ENCODE data around the gene DMRTB1.
A peak's percentile ranks its signal among the peaks of the same experiment; 100 is the strongest.

DMRTB1 gene

DNA sequence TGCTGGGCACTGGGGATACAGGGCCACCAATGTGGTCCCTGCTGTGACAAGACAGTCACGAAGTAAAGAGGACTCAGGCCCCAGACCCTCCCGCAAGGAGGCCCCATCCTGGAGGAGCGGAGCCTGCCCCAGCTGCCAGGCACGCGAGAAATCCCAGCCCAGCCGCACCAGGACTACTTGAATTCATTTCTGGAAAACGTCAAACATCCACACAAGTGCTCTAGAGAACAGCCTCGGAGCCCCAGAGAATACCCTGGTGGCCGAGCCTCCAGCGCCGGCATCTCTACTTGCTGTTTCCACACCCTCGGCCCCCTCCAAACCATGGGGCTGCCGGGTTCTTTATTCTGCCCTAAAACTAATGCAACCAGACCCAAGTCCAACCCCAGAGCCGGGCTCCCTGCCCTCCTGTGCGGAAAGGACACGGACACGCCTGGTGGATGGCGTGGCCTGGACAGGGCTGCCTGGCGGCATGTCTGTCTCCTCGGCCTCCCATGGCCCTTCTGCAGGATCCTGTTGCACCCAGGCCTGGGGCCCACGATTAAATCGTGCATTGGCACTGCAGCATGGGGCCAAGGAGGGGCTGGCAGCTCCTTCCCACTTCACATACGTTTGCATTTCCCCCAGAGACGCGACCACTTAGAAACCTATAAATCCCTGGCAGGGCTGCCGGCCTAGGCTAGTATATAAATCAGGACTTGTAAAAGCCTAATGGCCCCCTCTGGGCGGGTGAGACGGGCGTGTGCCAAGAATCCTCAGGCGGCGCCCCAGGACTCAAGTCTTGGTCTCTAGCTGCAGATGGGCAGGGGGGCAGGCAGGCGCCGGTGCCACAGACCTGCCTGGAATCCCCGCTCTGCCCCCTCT lies 41.2 kb downstream of the DMRTB1 start:
- Histone ChIP-seq H3K4me2 (ENCODE audit: low read length, poor library complexity, severe bottlenecking) (no peak overlapping the region), H3K9me3 (ENCODE audit: control insufficient read depth, low read length) (no peaks in the 10 kb centered on the region), H3K14ac (ENCODE audit: low read length in 2 of 2) (no peak overlapping the region), H3K79me1 (replicated peaks; ENCODE audit: low read length, poor library complexity, severe bottlenecking) (no peaks in the 10 kb centered on the region), H2BK12ac (ENCODE audit: low read length in 2 of 2) (no peak overlapping the region), H2BK120ac (ENCODE audit: low read depth, low read length) (no peak overlapping the region), H3K4me1 (ENCODE audit: control insufficient read depth, insufficient read depth, low read depth, low read length) (peaks cover 3% of the 10 kb centered on the region), H2AK5ac (ENCODE audit: low read length, severe bottlenecking) (no peak overlapping the region), H3K27me3 (ENCODE audit: control insufficient read depth in 1 of 2, insufficient read depth in 1 of 2, low read length in 2 of 2) (peaks cover 16 to 48% of the 10 kb centered on the region in 2 experiments), H3K4ac (ENCODE audit: low read depth in 1 of 2, low read length in 2 of 2) (no peak overlapping the region), H3K36me3 (ENCODE audit: control insufficient read depth in 1 of 2, insufficient read depth in 2 of 2, low read depth in 1 of 2, low read length in 2 of 2) (no peaks in the 10 kb centered on the region), H3K4me3 (ENCODE audit: insufficient read depth in 1 of 2, low read depth in 1 of 2, low read length in 2 of 2) (no peak overlapping the region), H4K8ac (ENCODE audit: low read length) (no peak overlapping the region), H2AFZ (ENCODE audit: low read depth, low read length) (no peak overlapping the region), H3K9ac (ENCODE audit: low read length) (no peak overlapping the region), H2BK15ac (ENCODE audit: low read depth, poor library complexity, severe bottlenecking) (no peak overlapping the region), H3K18ac (ENCODE audit: low read depth in 1 of 2, low read length in 2 of 2) (no peak overlapping the region), H2BK5ac (ENCODE audit: low read depth, low read length, poor library complexity, severe bottlenecking) (no peak overlapping the region), H4K91ac (ENCODE audit: low read length) (no peak overlapping the region), H3K27ac (ENCODE audit: low read length, poor library complexity, severe bottlenecking) (no peak overlapping the region), H3K23ac (ENCODE audit: low read length in 2 of 2) (no peak overlapping the region)
- DNase-seq = peak; percentile 31
- WGBS = 48% methylated on average over 34 of the region's 34 CpGs

DNA sequence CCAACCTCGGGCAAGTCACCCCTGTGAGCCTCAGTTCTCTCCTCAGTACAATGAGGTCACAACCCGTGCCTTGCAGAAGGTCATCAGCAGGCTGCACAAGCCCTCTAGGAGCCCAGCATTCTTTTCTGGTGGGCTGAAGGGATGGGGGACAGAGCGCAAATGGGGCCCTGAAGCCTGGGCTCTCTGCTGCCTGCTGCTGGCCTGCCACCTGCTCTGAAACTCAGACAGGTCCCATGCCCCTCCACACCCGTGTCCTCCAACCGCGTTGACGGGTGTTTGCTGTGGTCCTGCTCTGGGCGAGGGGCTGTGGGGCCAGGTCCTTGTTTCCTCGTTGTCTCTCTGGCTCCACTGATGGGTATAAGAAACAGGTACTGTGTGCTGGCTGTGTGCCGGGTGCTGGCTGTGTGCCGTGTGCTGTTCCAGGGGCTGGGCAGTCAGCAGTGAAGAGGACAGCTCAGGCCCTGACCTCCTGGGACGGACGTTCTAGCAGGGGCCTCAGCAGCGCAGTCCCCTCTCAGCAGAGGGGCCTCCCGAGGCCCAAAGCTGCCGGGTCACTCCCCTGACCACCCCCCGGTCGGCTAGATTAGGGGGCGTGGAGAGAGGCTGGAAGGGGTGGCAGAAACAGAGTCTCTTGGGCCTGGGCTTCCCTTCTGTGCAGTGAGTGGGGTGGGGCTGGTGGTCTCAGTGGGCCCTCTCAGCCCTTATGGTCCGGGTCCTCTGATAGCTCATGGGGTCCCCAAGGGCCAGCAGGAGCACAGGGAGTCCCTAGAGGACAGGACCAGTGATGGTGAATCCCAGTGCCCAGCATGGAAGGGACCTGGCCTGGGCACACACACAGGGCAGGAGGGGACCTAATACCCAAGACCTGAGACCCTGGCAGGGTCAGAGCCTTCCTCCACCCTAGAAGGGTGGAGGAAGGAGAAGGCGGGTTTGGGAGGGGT lies 42.1 kb downstream of the DMRTB1 start:
- H3K23ac ChIP-seq (ENCODE audit: low read length in 2 of 2) = no peak overlapping the region
- 70% methylated on average over 21 of the region's 21 CpGs for whole genome bisulfite sequencing

DNA sequence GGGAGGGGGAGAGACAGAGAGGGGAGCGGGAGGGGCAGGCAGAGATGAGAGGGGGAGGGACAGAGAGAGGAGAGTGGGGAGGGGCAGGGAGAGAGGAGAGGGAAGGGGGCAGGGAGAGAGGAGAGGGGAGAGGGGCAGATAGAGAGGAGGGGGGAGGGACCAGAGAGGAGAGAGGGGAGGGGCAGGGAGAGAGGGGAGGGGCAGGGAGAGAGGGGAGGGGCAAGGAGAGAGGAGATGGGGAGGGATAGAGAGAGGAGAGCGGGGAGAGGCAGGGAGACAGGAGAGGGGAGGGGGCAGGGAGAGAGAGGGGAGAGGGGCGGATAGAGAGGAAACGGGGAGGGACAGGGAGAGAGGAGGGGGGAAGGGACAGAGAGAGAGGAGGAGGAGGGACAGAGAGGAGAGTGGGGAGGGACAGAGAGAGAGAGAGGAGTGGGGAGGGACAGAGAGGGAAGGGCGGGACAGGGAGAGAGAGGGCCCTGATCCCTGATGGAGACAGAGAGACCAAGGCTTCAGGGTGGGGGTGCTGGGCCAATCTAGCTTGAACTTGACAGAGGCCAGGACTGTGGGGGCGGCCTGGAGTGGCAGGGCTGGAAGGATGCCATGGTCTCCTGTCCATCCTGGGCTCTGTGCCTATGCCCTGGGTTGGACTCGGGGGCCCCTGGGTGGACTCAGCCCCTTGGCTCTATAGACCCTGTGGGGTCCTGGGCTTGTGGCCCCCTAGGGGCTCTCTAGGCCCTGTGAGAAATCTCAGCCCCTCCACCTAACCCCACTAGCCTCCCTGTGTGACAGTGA lies 43.6 kb downstream of the DMRTB1 start:
- peaks cover 16 to 48% of the 10 kb centered on the region in 2 experiments for H3K27me3 ChIP-seq (ENCODE audit: control insufficient read depth in 1 of 2, insufficient read depth in 1 of 2, low read length in 2 of 2)
- no peak overlapping the region for H4K8ac ChIP-seq (ENCODE audit: low read length)
- H2BK12ac ChIP-seq (ENCODE audit: low read length in 2 of 2) = no peak overlapping the region
- no peak overlapping the region for H4K91ac ChIP-seq (ENCODE audit: low read length)
- no peak overlapping the region for H3K4me2 ChIP-seq (ENCODE audit: low read length, poor library complexity, severe bottlenecking)
- no peak overlapping the region for H3K4ac ChIP-seq (ENCODE audit: low read depth in 1 of 2, low read length in 2 of 2)
- no peak overlapping the region for H3K27ac ChIP-seq (ENCODE audit: low read length, poor library complexity, severe bottlenecking)
- no peak overlapping the region for H2AK5ac ChIP-seq (ENCODE audit: low read length, severe bottlenecking)
- DNase-seq = no peak
- no peak overlapping the region for H2BK120ac ChIP-seq (ENCODE audit: low read depth, low read length)
- H3K23ac ChIP-seq (ENCODE audit: low read length in 2 of 2) = no peak overlapping the region
- no peak overlapping the region for H3K9ac ChIP-seq (ENCODE audit: low read length)
- H3K79me1 ChIP-seq (replicated peaks; ENCODE audit: low read length, poor library complexity, severe bottlenecking) = no peaks in the 10 kb centered on the region
- no peak overlapping the region for H2AFZ ChIP-seq (ENCODE audit: low read depth, low read length)
- no peak overlapping the region for H3K14ac ChIP-seq (ENCODE audit: low read length in 2 of 2)
- no peak overlapping the region for H3K18ac ChIP-seq (ENCODE audit: low read depth in 1 of 2, low read length in 2 of 2)
- H3K4me3 ChIP-seq (ENCODE audit: insufficient read depth in 1 of 2, low read depth in 1 of 2, low read length in 2 of 2) = no peak overlapping the region
- H2BK5ac ChIP-seq (ENCODE audit: low read depth, low read length, poor library complexity, severe bottlenecking) = no peak overlapping the region
- no peak overlapping the region for H2BK15ac ChIP-seq (ENCODE audit: low read depth, poor library complexity, severe bottlenecking)
- H3K36me3 ChIP-seq (ENCODE audit: control insufficient read depth in 1 of 2, insufficient read depth in 2 of 2, low read depth in 1 of 2, low read length in 2 of 2) = peaks cover 0 to 13% of the 10 kb centered on the region in 2 experiments
- no peaks in the 10 kb centered on the region for H3K9me3 ChIP-seq (ENCODE audit: control insufficient read depth, low read length)
- peaks cover 5% of the 10 kb centered on the region for H3K4me1 ChIP-seq (ENCODE audit: control insufficient read depth, insufficient read depth, low read depth, low read length)
- 85% methylated on average over 7 of the region's 7 CpGs for WGBS

More for the DNA sequence above, 42.1 kb downstream of the DMRTB1 start:
- no peak overlapping the region for H4K91ac ChIP-seq (ENCODE audit: low read length)
- no peak overlapping the region for H3K4me2 ChIP-seq (ENCODE audit: low read length, poor library complexity, severe bottlenecking)
- H4K8ac ChIP-seq (ENCODE audit: low read length) = no peak overlapping the region
- no peak overlapping the region for H2BK15ac ChIP-seq (ENCODE audit: low read depth, poor library complexity, severe bottlenecking)
- DNase-seq = no peak
- H3K9me3 ChIP-seq (ENCODE audit: control insufficient read depth, low read length) = no peaks in the 10 kb centered on the region
- no peak overlapping the region for H2AFZ ChIP-seq (ENCODE audit: low read depth, low read length)
- peak overlapping the region in 1 of 2 experiments; percentile 32 for H2BK12ac ChIP-seq (ENCODE audit: low read length in 2 of 2)
- peaks cover 16 to 48% of the 10 kb centered on the region in 2 experiments for H3K27me3 ChIP-seq (ENCODE audit: control insufficient read depth in 1 of 2, insufficient read depth in 1 of 2, low read length in 2 of 2)
- H2BK5ac ChIP-seq (ENCODE audit: low read depth, low read length, poor library complexity, severe bottlenecking) = no peak overlapping the region
- peaks cover 5% of the 10 kb centered on the region for H3K4me1 ChIP-seq (ENCODE audit: control insufficient read depth, insufficient read depth, low read depth, low read length)
- H3K79me1 ChIP-seq (replicated peaks; ENCODE audit: low read length, poor library complexity, severe bottlenecking) = no peaks in the 10 kb centered on the region
- H3K27ac ChIP-seq (ENCODE audit: low read length, poor library complexity, severe bottlenecking) = no peak overlapping the region
- no peak overlapping the region for H3K18ac ChIP-seq (ENCODE audit: low read depth in 1 of 2, low read length in 2 of 2)
- H2BK120ac ChIP-seq (ENCODE audit: low read depth, low read length) = no peak overlapping the region
- H3K4me3 ChIP-seq (ENCODE audit: insufficient read depth in 1 of 2, low read depth in 1 of 2, low read length in 2 of 2) = no peak overlapping the region
- no peak overlapping the region for H2AK5ac ChIP-seq (ENCODE audit: low read length, severe bottlenecking)
- H3K14ac ChIP-seq (ENCODE audit: low read length in 2 of 2) = no peak overlapping the region
- H3K36me3 ChIP-seq (ENCODE audit: control insufficient read depth in 1 of 2, insufficient read depth in 2 of 2, low read depth in 1 of 2, low read length in 2 of 2) = peaks cover 0 to 2% of the 10 kb centered on the region in 2 experiments
- H3K9ac ChIP-seq (ENCODE audit: low read length) = no peak overlapping the region
- H3K4ac ChIP-seq (ENCODE audit: low read depth in 1 of 2, low read length in 2 of 2) = no peak overlapping the region
